HCT116 (cell line): ENCODE measurements around the gene DEFB123. TPM values are rescaled to one million over a fixed set of nuclear protein-coding genes. Genes with fewer than 3 reads are reported as not detected.

Experiments
- ATAC-seq: fragments of 200-7000 bp; cut with Tn5 transposase; 2 replicates; pipeline ENCODE4 v1.9.1; 2020; ENCODE audit warnings: mild to moderate bottlenecking, moderate library complexity
- BruUV-seq: library from RNA; stranded (reverse); fragments of 400-500 nt; replicated peaks from 2 replicates; lab custom pipeline; 2021; lab: Mats Ljungman, UMichigan
- CTCF ChIA-PET: fragments of 300-600 bp; sonication (Branson Sonifier 250); formaldehyde crosslinking; loops from one replicate; lab custom pipeline; 2021; ENCODE audit warnings: antibody characterized with exemption; lab: Charles Lee
- POLR2A ChIA-PET: fragments of 300-600, 350-600 bp; sonication (Branson Sonifier 250); formaldehyde crosslinking; loops from one replicate; lab custom pipeline; 2021; ENCODE audit warnings: antibody characterized with exemption; lab: Charles Lee
- RAD21 ChIA-PET, 2 experiments: fragments of 300-600 bp; sonication (Branson Sonifier 250); formaldehyde crosslinking; loops; one replicate each; lab custom pipeline; 2023; ENCODE audit warnings: low total read pairs in 2 of 2; ENCODE audit not compliant: uncharacterized antibody in 2 of 2, unreplicated experiment in 2 of 2, low non-redundant PET in 1 of 2; lab: Charles Lee
- DNase-seq: peaks from one replicate; pipeline ENCODE4 v3.0.0-alpha.2; 2010; ENCODE audit warnings: low read depth, low spot score
- H2AFZ ChIP-seq: fragments of 200-600 bp; shearing (Covaris generic), sonication (generic); 2 replicates; pipeline ENCODE4 v1.6.1; 2017; ENCODE audit warnings: low read depth, mixed run types, mixed read lengths, antibody characterized with exemption, low read length; ENCODE audit not compliant: poor library complexity, severe bottlenecking
- H3K27ac ChIP-seq: 2 replicates; pipeline ENCODE4 v1.5.1; 2012; ENCODE audit warnings: low read depth, low read length
- H3K27me3 ChIP-seq: fragments of 200-600 bp; sonication (generic); 2 replicates; pipeline ENCODE4 v1.6.1; 2016; ENCODE audit warnings: mixed run types, low read length, mixed read lengths; ENCODE audit not compliant: insufficient read depth
- H3K36me3 ChIP-seq, 2 experiments: fragments of 200-500 bp in 1 of 2; fragments of 200-600 bp in 1 of 2; sonication (Bioruptor generic) in 1 of 2; sonication (generic) in 1 of 2; 2 replicates each; pipeline versions ENCODE4 v1.5.1 to v1.6.1; 2014 to 2016; ENCODE audit warnings: low read length in 2 of 2, inconsistent platforms in 1 of 2, mixed read lengths in 1 of 2, mixed run types in 1 of 2; ENCODE audit not compliant: insufficient read depth in 2 of 2, control insufficient read depth in 1 of 2
- H3K4me1 ChIP-seq, 2 experiments: fragments of 200-600 bp in 1 of 2; sonication (generic) in 1 of 2; 2 replicates each; pipeline versions ENCODE4 v1.5.1 to v1.6.1; 2012 to 2017; ENCODE audit warnings: low read length in 2 of 2, inconsistent platforms in 1 of 2, mild to moderate bottlenecking in 1 of 2, mixed read lengths in 1 of 2, mixed run types in 1 of 2, moderate library complexity in 1 of 2; ENCODE audit not compliant: insufficient read depth in 2 of 2, control insufficient read depth in 1 of 2
- H3K4me2 ChIP-seq: fragments of 200-600 bp; sonication (generic); 2 replicates; pipeline ENCODE4 v1.6.1; 2017; ENCODE audit warnings: mixed run types, low read length, mixed read lengths
- H3K4me3 ChIP-seq, 2 experiments: fragments of 200-600 bp in 1 of 2; sonication (generic) in 1 of 2; replicated peaks in 1 of 2; 2 replicates each; pipeline ENCODE4 v1.5.1; 2011 to 2016; ENCODE audit warnings: low read length in 2 of 2, control low read depth in 1 of 2, low read depth in 1 of 2, mild to moderate bottlenecking in 1 of 2, mixed read lengths in 1 of 2, mixed run types in 1 of 2
- H3K79me2 ChIP-seq: fragments of 200-600 bp; sonication (generic); 2 replicates; pipeline ENCODE4 v1.6.1; 2017; ENCODE audit warnings: mild to moderate bottlenecking, mixed run types, low read length, moderate library complexity, mixed read lengths; ENCODE audit not compliant: insufficient read depth
- H3K9ac ChIP-seq: fragments of 200-600 bp; sonication (generic); 2 replicates; pipeline ENCODE4 v1.6.1; 2016; ENCODE audit warnings: low read length, mixed read lengths
- H3K9me2 ChIP-seq: fragments of 200-600 bp; sonication (generic), shearing (Covaris generic); 2 replicates; pipeline ENCODE4 v1.6.1; 2017; ENCODE audit warnings: mixed run types, mild to moderate bottlenecking, moderate library complexity; ENCODE audit not compliant: insufficient read depth
- H3K9me3 ChIP-seq, 2 experiments: fragments of 200-500 bp in 1 of 2; fragments of 200-600 bp in 1 of 2; sonication (Bioruptor generic) in 1 of 2; sonication (generic) in 1 of 2; 2 replicates each; pipeline ENCODE4 v1.6.1; 2014 to 2017; ENCODE audit warnings: low read length in 2 of 2, mixed read lengths in 2 of 2, inconsistent platforms in 1 of 2, low read depth in 1 of 2, mild to moderate bottlenecking in 1 of 2, mixed run types in 1 of 2, moderate library complexity in 1 of 2; ENCODE audit not compliant: control insufficient read depth in 1 of 2, insufficient read depth in 1 of 2
- H4K20me1 ChIP-seq: fragments of 200-600 bp; sonication (generic), shearing (Covaris generic); 2 replicates; pipeline ENCODE4 v1.6.1; 2017; ENCODE audit warnings: mixed run types, mild to moderate bottlenecking, moderate library complexity; ENCODE audit not compliant: insufficient read depth
- CEBPB ChIP-seq: IDR thresholded peaks from 2 replicates; pipeline ENCODE4 v1.6.1; 2012; ENCODE audit warnings: low read depth
- EGR1 ChIP-seq: IDR thresholded peaks from 2 replicates; pipeline ENCODE4 v1.6.1; 2012; ENCODE audit warnings: low read depth
- ELF1 ChIP-seq: IDR thresholded peaks from 2 replicates; pipeline ENCODE4 v1.6.1; 2012; ENCODE audit warnings: low read depth, borderline replicate concordance
- EZH2 ChIP-seq: fragments of 200-600 bp; sonication (generic); IDR thresholded peaks from 2 replicates; pipeline ENCODE4 v1.6.1; 2017; ENCODE audit warnings: antibody characterized with exemption, mixed run types
- EZH2phosphoT487 ChIP-seq: fragments of 200-600 bp; IDR thresholded peaks from 2 replicates; pipeline ENCODE4 v1.6.1; 2018; ENCODE audit warnings: antibody characterized with exemption, borderline replicate concordance
- FOSL1 ChIP-seq: IDR thresholded peaks from 2 replicates; pipeline ENCODE4 v1.6.1; 2012; ENCODE audit warnings: low read depth
- JUND ChIP-seq: IDR thresholded peaks from 2 replicates; pipeline ENCODE4 v1.6.1; 2012
- POLR2A ChIP-seq: IDR thresholded peaks from 2 replicates; pipeline ENCODE4 v1.7.0; 2011; ENCODE audit warnings: borderline replicate concordance; ENCODE audit not compliant: insufficient read depth, insufficient read length; ENCODE audit errors: extremely low read depth
- POLR2AphosphoS5 ChIP-seq: IDR thresholded peaks from 2 replicates; pipeline ENCODE4 v1.6.1; 2011; ENCODE audit warnings: mild to moderate bottlenecking, low read depth, low read length, moderate library complexity
- SIN3A ChIP-seq: IDR thresholded peaks from 2 replicates; pipeline ENCODE4 v1.6.1; 2012; ENCODE audit warnings: low read depth
- SP1 ChIP-seq: IDR thresholded peaks from 2 replicates; pipeline ENCODE4 v1.6.1; 2012; ENCODE audit warnings: low read depth
- SRF ChIP-seq: IDR thresholded peaks from 2 replicates; pipeline ENCODE4 v1.6.1; 2012; ENCODE audit warnings: low read depth
- TCF7L2 ChIP-seq: IDR thresholded peaks from 2 replicates; pipeline ENCODE4 v1.7.0; 2011; ENCODE audit warnings: borderline replicate concordance, inconsistent platforms; ENCODE audit not compliant: insufficient read depth, insufficient read length; ENCODE audit errors: extremely low read depth
- YY1 ChIP-seq: IDR thresholded peaks from 2 replicates; pipeline ENCODE4 v1.6.1; 2011; ENCODE audit warnings: low read length, low read depth, moderate library complexity, mild to moderate bottlenecking; ENCODE audit not compliant: insufficient replicate concordance; ENCODE audit errors: extremely low read depth
- ZFX ChIP-seq: fragments of 450-650 bp; IDR thresholded peaks from 2 replicates; pipeline ENCODE4 v1.6.1; 2017
- ZNF274 ChIP-seq: fragments of 200-500 bp; sonication (Bioruptor generic); IDR thresholded peaks from 2 replicates; pipeline ENCODE4 v1.6.1; 2014; ENCODE audit warnings: mild to moderate bottlenecking, low read depth, low read length, inconsistent platforms
- intact Hi-C: fragments of 100-400 bp; cut with micrococcal nuclease; formaldehyde crosslinking; loops from 2 replicates; pipeline ENCODE4 v1.10.0; 2022
- total RNA-seq: library from RNA; stranded (reverse); gene quantifications from one replicate; pipeline ENCODE4 v1.2.1, GENCODE V29; 2021; ENCODE audit not compliant: unreplicated experiment
- TF ChIP-seq, protein P1 (sequence below): IDR thresholded peaks from 2 replicates; pipeline ENCODE4 v1.6.1; 2012
- TF ChIP-seq, protein P2 (sequence below): IDR thresholded peaks from 2 replicates; pipeline ENCODE4 v1.6.1; 2011; ENCODE audit warnings: mild to moderate bottlenecking, low read length, moderate library complexity; ENCODE audit not compliant: insufficient replicate concordance; ENCODE audit errors: extremely low read depth
- TF ChIP-seq, protein P3 (sequence below), 3 experiments: fragments of 200-600 bp in 1 of 3; sonication (generic) in 1 of 3; IDR thresholded peaks in 2 of 3; conservative IDR thresholded peaks in 1 of 3; 2 replicates each; pipeline ENCODE4 v1.5.1; 2012 to 2017; ENCODE audit warnings: low read depth in 2 of 3, low read length in 2 of 3, antibody characterized with exemption in 1 of 3, borderline replicate concordance in 1 of 3, control low read depth in 1 of 3, mild to moderate bottlenecking in 1 of 3, mixed read lengths in 1 of 3, mixed run types in 1 of 3, moderate library complexity in 1 of 3; ENCODE audit not compliant: insufficient read depth in 1 of 3
- TF ChIP-seq, protein P4 (sequence below): IDR thresholded peaks from 2 replicates; pipeline ENCODE4 v1.6.1; 2012

The DEFB123 gene
- total RNA-seq, 1 experiment from 2014 or later = not detected

DNA sequence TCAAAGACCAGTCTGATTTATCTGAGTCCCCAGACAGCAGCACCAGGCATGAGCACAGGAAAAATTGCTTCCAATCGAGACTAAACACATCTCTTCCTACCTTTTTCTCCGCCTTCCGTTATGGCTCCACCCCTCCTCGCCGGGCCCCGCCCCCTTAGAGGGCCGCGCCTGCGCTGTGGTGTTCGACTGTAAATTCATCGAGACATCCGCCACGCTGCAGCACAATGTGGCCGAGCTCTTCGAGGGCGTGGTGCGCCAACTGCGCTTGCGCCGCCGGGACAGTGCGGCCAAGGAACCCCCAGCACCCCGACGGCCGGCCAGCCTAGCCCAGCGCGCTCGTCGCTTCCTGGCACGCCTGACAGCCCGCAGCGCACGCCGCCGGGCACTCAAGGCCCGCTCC lies 43.6 kb downstream of the DEFB123 start:
- no peaks in the 10 kb centered on the region for H3K9me2 ChIP-seq
- intact Hi-C loops = no loop called here
- no peaks in the 10 kb centered on the region for H3K4me1 ChIP-seq
- POLR2A ChIA-PET = no interaction called here
- no peak overlapping the region for H3K4me2 ChIP-seq
- H3K79me2 ChIP-seq = no peaks in the 10 kb centered on the region
- H4K20me1 ChIP-seq = no peaks in the 10 kb centered on the region
- TF ChIP-seq SP1 (no peak), EZH2phosphoT487 (no peak), POLR2AphosphoS5 (no peak), SRF (no peak), YY1 (no peak), SIN3A (no peak), EGR1 (no peak), CEBPB (no peak), EZH2 (no peak), ZNF274 (no peak), TCF7L2 (no peak), POLR2A (no peak), ELF1 (no peak), JUND (no peak), ZFX (no peak), FOSL1 (no peak)
- TF ChIP-seq, protein P1, sequence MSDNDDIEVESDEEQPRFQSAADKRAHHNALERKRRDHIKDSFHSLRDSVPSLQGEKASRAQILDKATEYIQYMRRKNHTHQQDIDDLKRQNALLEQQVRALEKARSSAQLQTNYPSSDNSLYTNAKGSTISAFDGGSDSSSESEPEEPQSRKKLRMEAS = no peak
- TF ChIP-seq, protein P2, sequence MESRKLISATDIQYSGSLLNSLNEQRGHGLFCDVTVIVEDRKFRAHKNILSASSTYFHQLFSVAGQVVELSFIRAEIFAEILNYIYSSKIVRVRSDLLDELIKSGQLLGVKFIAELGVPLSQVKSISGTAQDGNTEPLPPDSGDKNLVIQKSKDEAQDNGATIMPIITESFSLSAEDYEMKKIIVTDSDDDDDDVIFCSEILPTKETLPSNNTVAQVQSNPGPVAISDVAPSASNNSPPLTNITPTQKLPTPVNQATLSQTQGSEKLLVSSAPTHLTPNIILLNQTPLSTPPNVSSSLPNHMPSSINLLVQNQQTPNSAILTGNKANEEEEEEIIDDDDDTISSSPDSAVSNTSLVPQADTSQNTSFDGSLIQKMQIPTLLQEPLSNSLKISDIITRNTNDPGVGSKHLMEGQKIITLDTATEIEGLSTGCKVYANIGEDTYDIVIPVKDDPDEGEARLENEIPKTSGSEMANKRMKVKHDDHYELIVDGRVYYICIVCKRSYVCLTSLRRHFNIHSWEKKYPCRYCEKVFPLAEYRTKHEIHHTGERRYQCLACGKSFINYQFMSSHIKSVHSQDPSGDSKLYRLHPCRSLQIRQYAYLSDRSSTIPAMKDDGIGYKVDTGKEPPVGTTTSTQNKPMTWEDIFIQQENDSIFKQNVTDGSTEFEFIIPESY = no peak
- TF ChIP-seq, protein P3, sequence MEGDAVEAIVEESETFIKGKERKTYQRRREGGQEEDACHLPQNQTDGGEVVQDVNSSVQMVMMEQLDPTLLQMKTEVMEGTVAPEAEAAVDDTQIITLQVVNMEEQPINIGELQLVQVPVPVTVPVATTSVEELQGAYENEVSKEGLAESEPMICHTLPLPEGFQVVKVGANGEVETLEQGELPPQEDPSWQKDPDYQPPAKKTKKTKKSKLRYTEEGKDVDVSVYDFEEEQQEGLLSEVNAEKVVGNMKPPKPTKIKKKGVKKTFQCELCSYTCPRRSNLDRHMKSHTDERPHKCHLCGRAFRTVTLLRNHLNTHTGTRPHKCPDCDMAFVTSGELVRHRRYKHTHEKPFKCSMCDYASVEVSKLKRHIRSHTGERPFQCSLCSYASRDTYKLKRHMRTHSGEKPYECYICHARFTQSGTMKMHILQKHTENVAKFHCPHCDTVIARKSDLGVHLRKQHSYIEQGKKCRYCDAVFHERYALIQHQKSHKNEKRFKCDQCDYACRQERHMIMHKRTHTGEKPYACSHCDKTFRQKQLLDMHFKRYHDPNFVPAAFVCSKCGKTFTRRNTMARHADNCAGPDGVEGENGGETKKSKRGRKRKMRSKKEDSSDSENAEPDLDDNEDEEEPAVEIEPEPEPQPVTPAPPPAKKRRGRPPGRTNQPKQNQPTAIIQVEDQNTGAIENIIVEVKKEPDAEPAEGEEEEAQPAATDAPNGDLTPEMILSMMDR (IDR thresholded peaks at IDR 0.05 in 2 of 3, conservative IDR thresholded peaks at IDR 0.05 in 1 of 3; ENCODE audit: borderline replicate concordance in 1 of 3, insufficient read depth in 1 of 3, low read depth in 2 of 3, low read length in 2 of 3) = no peak
- TF ChIP-seq, protein P4, sequence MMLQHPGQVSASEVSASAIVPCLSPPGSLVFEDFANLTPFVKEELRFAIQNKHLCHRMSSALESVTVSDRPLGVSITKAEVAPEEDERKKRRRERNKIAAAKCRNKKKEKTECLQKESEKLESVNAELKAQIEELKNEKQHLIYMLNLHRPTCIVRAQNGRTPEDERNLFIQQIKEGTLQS = no peak
- CTCF ChIA-PET = no interaction called here
- ATAC-seq = 0 out of 2 replicates have a peak, but pooled peaks have one; percentile 32
- no peak overlapping the region for H3K9ac ChIP-seq
- no TSS peak for BruUV-seq
- RAD21 ChIA-PET = no interaction called here
- H3K9me3 ChIP-seq = no peaks in the 10 kb centered on the region
- no peaks in the 10 kb centered on the region for H3K27me3 ChIP-seq
- no peak overlapping the region for H3K4me3 ChIP-seq
- no peak overlapping the region for H2AFZ ChIP-seq
- H3K27ac ChIP-seq = no peak overlapping the region
- no peak for DNase-seq
- H3K36me3 ChIP-seq = no peaks in the 10 kb centered on the region
